ENCODE measurements around the gene AOPEP.
"Not testable (repeated sequence)": the region's sequence is repeated elsewhere in the genome, so short reads cannot be mapped to it uniquely, and the experiment has no call there.

Gene AOPEP

DNA sequence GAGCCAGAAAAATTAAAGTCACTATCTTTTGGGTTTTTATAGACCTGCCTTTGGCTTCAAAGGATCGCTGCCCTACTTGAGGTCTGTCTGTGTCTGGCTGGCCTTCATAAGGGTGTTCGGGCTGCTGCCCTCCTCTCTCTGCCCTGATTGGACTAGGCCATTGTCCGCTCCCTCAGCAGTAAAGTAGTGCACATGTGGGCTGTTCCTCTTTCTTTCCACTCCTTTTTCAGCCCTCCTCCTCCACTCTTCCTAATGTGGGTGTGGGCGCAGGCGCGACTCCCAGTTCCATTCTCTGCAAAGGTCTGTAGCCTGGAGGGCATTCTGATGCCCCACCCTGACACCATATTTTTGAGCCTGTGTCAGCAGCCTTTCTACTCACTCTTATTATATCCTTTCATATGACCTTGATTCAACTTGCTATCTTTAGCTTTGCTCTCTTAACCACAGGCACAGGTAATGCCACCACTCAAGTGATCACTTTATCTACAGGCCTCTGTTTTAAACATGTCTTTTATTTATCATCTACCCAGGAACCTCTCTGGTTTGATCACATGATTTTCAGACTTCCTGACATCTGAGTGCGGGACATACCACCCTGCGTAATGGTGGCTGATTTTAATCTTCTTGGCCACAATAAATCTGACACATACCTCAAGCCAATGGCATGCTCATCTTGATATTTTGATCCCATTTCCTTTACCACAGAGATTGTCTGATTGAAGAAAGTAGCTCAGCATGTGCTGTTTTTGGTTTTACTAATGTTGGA is 144.5 kb downstream of the AOPEP start:
- Histone ChIP-seq H3K27me3 (ENCODE audit: control insufficient read depth in 1 of 2, insufficient read depth in 2 of 2, low read length in 2 of 2) (no peaks in the 10 kb centered on the region), H3K4me3 (ENCODE audit: low read length in 2 of 2) (no peak overlapping the region), H3K9me3 (ENCODE audit: control insufficient read depth in 2 of 2, low read length in 2 of 2) (no peaks in the 10 kb centered on the region), H3K36me3 (ENCODE audit: control insufficient read depth in 2 of 2, insufficient read depth in 2 of 2, low read length in 2 of 2) (no peaks in the 10 kb centered on the region), H3K4me1 (ENCODE audit: control insufficient read depth, insufficient read depth, low read length) (peaks cover 27% of the 10 kb centered on the region), H3K9ac (ENCODE audit: low read length in 2 of 2) (no peak overlapping the region), H3K27ac (ENCODE audit: low read length) (no peak overlapping the region)

- Histone ChIP-seq H3K9me3 (ENCODE audit: control insufficient read depth in 2 of 2, low read length in 2 of 2) (no peaks in the 10 kb centered on the region), H3K27me3 (ENCODE audit: control insufficient read depth in 1 of 2, insufficient read depth in 2 of 2, low read length in 2 of 2) (no peaks in the 10 kb centered on the region), H3K9ac (ENCODE audit: low read length in 2 of 2) (no peak overlapping the region), H3K36me3 (ENCODE audit: control insufficient read depth in 2 of 2, insufficient read depth in 2 of 2, low read length in 2 of 2) (no peaks in the 10 kb centered on the region), H3K4me1 (ENCODE audit: control insufficient read depth, insufficient read depth, low read length) (peaks cover 23% of the 10 kb centered on the region), H3K27ac (ENCODE audit: low read length) (no peak overlapping the region), H3K4me3 (ENCODE audit: low read length in 2 of 2) (no peak overlapping the region)
Measured at GRCh38 chr9:94872083-94872833, 145.8 kb downstream of the AOPEP start.

- H3K9ac ChIP-seq (ENCODE audit: low read length in 2 of 2), result no peak overlapping the region
- no peaks in the 10 kb centered on the region for H3K36me3 ChIP-seq (ENCODE audit: control insufficient read depth in 2 of 2, insufficient read depth in 2 of 2, low read length in 2 of 2)
- H3K9me3 ChIP-seq (ENCODE audit: control insufficient read depth in 2 of 2, low read length in 2 of 2), result no peaks in the 10 kb centered on the region
- no peak overlapping the region for H3K4me3 ChIP-seq (ENCODE audit: low read length in 2 of 2)
- H3K4me1 ChIP-seq (ENCODE audit: control insufficient read depth, insufficient read depth, low read length), result peaks cover 16% of the 10 kb centered on the region
- H3K27me3 ChIP-seq (ENCODE audit: control insufficient read depth in 1 of 2, insufficient read depth in 2 of 2, low read length in 2 of 2), result no peaks in the 10 kb centered on the region
- H3K27ac ChIP-seq (ENCODE audit: low read length), result no peak overlapping the region
Measured at GRCh38 chr9:94872891-94873511, 146.5 kb downstream of the AOPEP start.

DNA sequence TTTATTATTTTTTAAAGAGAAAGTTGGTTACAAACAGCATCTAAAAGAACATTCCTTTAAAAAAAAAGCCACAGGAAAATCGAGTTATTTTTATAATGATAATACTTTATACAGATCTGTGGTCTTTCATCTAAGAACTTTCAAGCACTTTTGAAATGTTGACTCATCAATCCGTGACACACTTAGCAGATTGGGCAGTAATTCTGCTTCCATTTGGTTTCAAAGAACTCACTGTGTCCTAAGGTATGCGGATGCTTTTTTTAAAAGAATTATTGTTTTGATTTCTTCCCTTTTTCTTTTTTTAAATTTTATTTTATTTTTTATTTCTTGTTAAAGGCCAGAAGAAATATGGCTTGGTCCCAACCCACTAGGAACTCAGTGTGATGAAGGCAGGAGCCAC is 147.8 kb downstream of the AOPEP start:
- H3K27ac ChIP-seq (ENCODE audit: low read length), result no peak overlapping the region
- peaks cover 8% of the 10 kb centered on the region for H3K4me1 ChIP-seq (ENCODE audit: control insufficient read depth, insufficient read depth, low read length)
- no peaks in the 10 kb centered on the region for H3K27me3 ChIP-seq (ENCODE audit: control insufficient read depth in 1 of 2, insufficient read depth in 2 of 2, low read length in 2 of 2)

GRCh38 chr9:94875300-94876020 is 149.0 kb downstream of the AOPEP start:
- Histone ChIP-seq H3K27me3 (ENCODE audit: control insufficient read depth in 1 of 2, insufficient read depth in 2 of 2, low read length in 2 of 2) (no peaks in the 10 kb centered on the region), H3K9ac (ENCODE audit: low read length in 2 of 2) (no peak overlapping the region), H3K27ac (ENCODE audit: low read length) (no peak overlapping the region), H3K9me3 (ENCODE audit: control insufficient read depth in 2 of 2, low read length in 2 of 2) (no peaks in the 10 kb centered on the region), H3K36me3 (ENCODE audit: control insufficient read depth in 2 of 2, insufficient read depth in 2 of 2, low read length in 2 of 2) (no peaks in the 10 kb centered on the region), H3K4me3 (ENCODE audit: low read length in 2 of 2) (no peak overlapping the region), H3K4me1 (ENCODE audit: control insufficient read depth, insufficient read depth, low read length) (peaks cover 7% of the 10 kb centered on the region)

More for the DNA sequence above, 147.8 kb downstream of the AOPEP start:
- H3K9ac ChIP-seq (ENCODE audit: low read length in 2 of 2), result no peak overlapping the region
- no peak overlapping the region for H3K4me3 ChIP-seq (ENCODE audit: low read length in 2 of 2)
- H3K36me3 ChIP-seq (ENCODE audit: control insufficient read depth in 2 of 2, insufficient read depth in 2 of 2, low read length in 2 of 2), result no peaks in the 10 kb centered on the region
- no peaks in the 10 kb centered on the region for H3K9me3 ChIP-seq (ENCODE audit: control insufficient read depth in 2 of 2, low read length in 2 of 2)

DNA sequence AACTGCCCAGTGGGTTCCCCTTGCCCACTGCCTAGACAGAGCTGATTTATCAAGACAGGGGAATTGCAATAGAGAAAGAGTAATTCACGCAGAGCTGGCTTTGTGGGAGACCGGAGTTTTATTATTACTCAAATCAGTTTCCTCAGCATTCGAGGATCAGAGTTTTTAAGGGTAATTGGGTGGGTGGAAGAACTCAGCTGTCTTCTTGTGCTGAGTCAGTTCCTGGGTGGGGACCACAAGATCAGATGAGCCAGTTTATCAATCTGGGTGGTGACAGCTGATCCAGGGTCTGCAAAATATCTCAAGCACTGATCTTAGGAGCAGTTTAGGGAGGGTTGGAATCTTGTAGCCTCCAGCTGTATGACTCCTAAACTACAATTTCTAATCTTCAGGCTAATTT is 152.3 kb downstream of the AOPEP start:
- not testable (repeated sequence) for H3K4me1 ChIP-seq (ENCODE audit: control insufficient read depth, insufficient read depth, low read length); H3K9ac ChIP-seq (ENCODE audit: low read length in 2 of 2); H3K27me3 ChIP-seq (ENCODE audit: control insufficient read depth in 1 of 2, insufficient read depth in 2 of 2, low read length in 2 of 2); H3K9me3 ChIP-seq (ENCODE audit: control insufficient read depth in 2 of 2, low read length in 2 of 2); H3K4me3 ChIP-seq (ENCODE audit: low read length in 2 of 2); H3K36me3 ChIP-seq (ENCODE audit: control insufficient read depth in 2 of 2, insufficient read depth in 2 of 2, low read length in 2 of 2); H3K27ac ChIP-seq (ENCODE audit: low read length)

DNA sequence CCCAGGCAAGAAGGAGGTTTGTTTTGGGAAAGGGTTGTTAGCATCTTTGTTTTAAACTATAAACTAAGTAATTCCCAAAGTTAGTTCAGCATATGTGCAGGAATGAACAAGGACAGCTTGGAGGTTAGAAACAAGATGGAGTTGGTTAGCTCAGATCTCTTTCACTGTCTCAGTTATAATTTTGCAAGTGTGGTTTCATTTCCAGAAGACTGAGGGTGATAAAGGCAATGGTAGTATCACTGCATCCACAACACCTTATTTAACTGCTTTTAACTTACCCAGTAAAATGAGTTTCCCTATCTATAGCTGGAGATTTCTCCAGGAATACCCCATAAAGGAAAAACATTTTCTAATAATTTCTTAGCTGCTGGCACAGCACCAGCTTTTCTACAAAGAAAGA is 152.7 kb downstream of the AOPEP start:
- peaks cover 5% of the 10 kb centered on the region for H3K4me1 ChIP-seq (ENCODE audit: control insufficient read depth, insufficient read depth, low read length)
- H3K27me3 ChIP-seq (ENCODE audit: control insufficient read depth in 1 of 2, insufficient read depth in 2 of 2, low read length in 2 of 2), result no peaks in the 10 kb centered on the region
- no peak overlapping the region for H3K27ac ChIP-seq (ENCODE audit: low read length)

DNA sequence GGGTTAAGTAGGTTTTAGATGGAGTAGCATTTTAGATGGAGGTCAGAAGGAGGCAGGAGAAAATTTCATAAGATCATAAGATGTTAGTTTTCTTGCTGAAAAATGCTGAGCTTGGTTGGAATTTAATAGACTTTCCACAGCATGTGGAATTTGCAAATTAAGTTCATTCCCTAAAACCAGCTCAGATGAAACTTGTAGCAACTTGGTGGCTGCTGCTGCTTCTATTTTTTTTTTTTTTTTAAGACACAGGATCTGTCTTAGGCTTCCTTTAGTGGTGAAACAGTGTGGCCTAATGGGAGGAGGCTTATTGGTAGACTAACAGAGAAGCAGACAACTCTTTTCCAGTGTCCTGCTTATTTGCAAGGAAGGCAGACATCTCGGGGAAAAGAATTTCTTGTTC is 154.5 kb downstream of the AOPEP start:
- Histone ChIP-seq H3K36me3 (ENCODE audit: control insufficient read depth in 2 of 2, insufficient read depth in 2 of 2, low read length in 2 of 2) (no peaks in the 10 kb centered on the region), H3K27ac (ENCODE audit: low read length) (no peak overlapping the region), H3K4me3 (ENCODE audit: low read length in 2 of 2) (no peak overlapping the region), H3K27me3 (ENCODE audit: control insufficient read depth in 1 of 2, insufficient read depth in 2 of 2, low read length in 2 of 2) (no peaks in the 10 kb centered on the region), H3K4me1 (ENCODE audit: control insufficient read depth, insufficient read depth, low read length) (peaks cover 2% of the 10 kb centered on the region), H3K9ac (ENCODE audit: low read length in 2 of 2) (no peak overlapping the region), H3K9me3 (ENCODE audit: control insufficient read depth in 2 of 2, low read length in 2 of 2) (no peaks in the 10 kb centered on the region)

More for the DNA sequence above, 152.7 kb downstream of the AOPEP start:
- no peak overlapping the region for H3K4me3 ChIP-seq (ENCODE audit: low read length in 2 of 2)
- H3K9ac ChIP-seq (ENCODE audit: low read length in 2 of 2), result no peak overlapping the region
- no peaks in the 10 kb centered on the region for H3K36me3 ChIP-seq (ENCODE audit: control insufficient read depth in 2 of 2, insufficient read depth in 2 of 2, low read length in 2 of 2)
- no peaks in the 10 kb centered on the region for H3K9me3 ChIP-seq (ENCODE audit: control insufficient read depth in 2 of 2, low read length in 2 of 2)

DNA sequence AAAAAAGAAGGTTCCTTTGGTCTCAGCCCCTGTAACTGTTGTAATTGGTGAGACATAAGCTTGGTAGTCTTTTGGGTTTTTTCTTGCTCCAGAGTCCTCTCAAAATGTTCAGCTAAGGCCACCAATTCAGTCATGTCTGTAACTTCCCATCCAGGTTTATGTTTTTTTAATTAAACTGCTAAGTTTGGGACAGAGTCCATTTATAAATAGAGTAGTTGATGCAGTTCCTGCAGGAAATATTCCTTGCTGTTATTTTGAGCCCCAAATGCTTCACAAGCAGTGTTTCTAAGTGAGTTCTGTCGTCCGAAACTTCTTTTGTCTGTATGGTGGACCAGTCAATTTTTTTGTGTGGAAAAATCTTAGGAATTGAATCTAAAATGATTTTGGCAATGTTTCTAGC is 155.0 kb downstream of the AOPEP start:
- no peak overlapping the region for H3K27ac ChIP-seq (ENCODE audit: low read length)
- H3K4me1 ChIP-seq (ENCODE audit: control insufficient read depth, insufficient read depth, low read length), result peaks cover 2% of the 10 kb centered on the region
- H3K27me3 ChIP-seq (ENCODE audit: control insufficient read depth in 1 of 2, insufficient read depth in 2 of 2, low read length in 2 of 2), result no peaks in the 10 kb centered on the region
- H3K4me3 ChIP-seq (ENCODE audit: low read length in 2 of 2), result no peak overlapping the region
- H3K9me3 ChIP-seq (ENCODE audit: control insufficient read depth in 2 of 2, low read length in 2 of 2), result no peaks in the 10 kb centered on the region
- H3K36me3 ChIP-seq (ENCODE audit: control insufficient read depth in 2 of 2, insufficient read depth in 2 of 2, low read length in 2 of 2), result no peaks in the 10 kb centered on the region
- H3K9ac ChIP-seq (ENCODE audit: low read length in 2 of 2), result no peak overlapping the region

- no peak overlapping the region for H3K27ac ChIP-seq (ENCODE audit: low read length)
Measured at GRCh38 chr9:94881940-94882339, 155.4 kb downstream of the AOPEP start.

More at GRCh38 chr9:94881940-94882339, 155.4 kb downstream of the AOPEP start:
- H3K4me3 ChIP-seq (ENCODE audit: low read length in 2 of 2), result no peak overlapping the region
- no peaks in the 10 kb centered on the region for H3K36me3 ChIP-seq (ENCODE audit: control insufficient read depth in 2 of 2, insufficient read depth in 2 of 2, low read length in 2 of 2)
- no peaks in the 10 kb centered on the region for H3K27me3 ChIP-seq (ENCODE audit: control insufficient read depth in 1 of 2, insufficient read depth in 2 of 2, low read length in 2 of 2)
- H3K4me1 ChIP-seq (ENCODE audit: control insufficient read depth, insufficient read depth, low read length), result peaks cover 2% of the 10 kb centered on the region
- H3K9ac ChIP-seq (ENCODE audit: low read length in 2 of 2), result no peak overlapping the region
- H3K9me3 ChIP-seq (ENCODE audit: control insufficient read depth in 2 of 2, low read length in 2 of 2), result no peaks in the 10 kb centered on the region

Data from stomach smooth muscle (tissue), 2 donors.